NAMALWA (cell line): ENCODE data around the gene LGSN.
"Not testable (repeated sequence)": the region's sequence is repeated elsewhere in the genome, so short reads cannot be mapped to it uniquely, and the experiment has no call there.

ENCODE experiments used
- DNase-seq: peaks from one replicate; pipeline ENCODE4 v3.0.0-alpha.2; 2015; ENCODE audit warnings: low spot score

Gene LGSN

GRCh38 chr6:63305277-63305676 is 14.5 kb downstream of the LGSN start:
- no peak for DNase-seq

GRCh38 chr6:63303476-63303875 is 16.3 kb downstream of the LGSN start:
- DNase-seq = no peak

DNA sequence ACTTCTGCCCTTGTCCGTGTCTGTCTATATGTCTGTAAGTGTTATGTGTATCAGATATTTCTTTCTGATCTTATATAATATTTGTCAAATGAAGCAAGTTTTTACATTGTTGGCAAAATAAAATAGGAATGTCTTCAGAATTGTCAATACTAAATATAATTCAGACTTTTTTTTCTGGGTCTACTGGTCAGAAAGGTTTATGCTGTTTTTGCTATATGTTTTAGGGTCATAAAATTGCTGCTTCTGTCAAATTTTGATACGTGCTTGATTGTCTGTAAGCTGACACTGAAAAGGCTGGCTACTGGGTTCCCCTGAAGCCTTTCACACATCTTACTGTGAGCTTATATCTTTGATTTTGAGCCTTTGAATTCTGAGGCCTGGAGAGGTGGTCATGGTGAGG is 20.1 kb downstream of the LGSN start:
- no peak for DNase-seq

DNA sequence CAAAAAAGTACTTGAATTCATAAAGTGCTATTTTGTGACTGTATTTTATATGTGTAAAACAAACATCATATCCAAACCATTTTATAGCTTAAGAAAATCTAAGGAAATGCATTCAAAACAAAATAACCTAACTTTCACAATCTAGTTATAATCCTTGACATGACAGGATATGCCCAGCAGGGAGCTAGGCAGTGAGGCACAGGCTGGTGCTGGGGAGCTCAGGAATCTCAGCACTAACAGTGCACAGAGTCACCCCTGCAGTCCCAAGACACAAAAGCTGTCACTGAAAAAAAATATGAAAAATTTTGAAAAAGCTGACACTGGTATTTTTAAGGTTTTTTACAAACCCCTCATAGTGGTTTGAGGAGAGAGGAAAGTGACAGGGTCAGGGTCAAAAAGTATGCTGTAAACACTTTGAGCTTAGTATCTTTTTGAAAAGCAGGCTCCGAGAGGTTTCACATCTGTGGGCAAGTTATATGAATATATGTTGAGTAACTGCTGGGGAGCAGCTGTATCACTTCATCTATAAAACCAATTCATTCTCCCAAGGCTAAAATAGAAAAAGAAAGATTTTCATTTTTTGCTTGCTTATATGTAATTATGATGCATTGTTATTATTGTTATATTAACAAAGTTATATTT is 24.1 kb downstream of the LGSN start:
- DNase-seq = no peak

DNA sequence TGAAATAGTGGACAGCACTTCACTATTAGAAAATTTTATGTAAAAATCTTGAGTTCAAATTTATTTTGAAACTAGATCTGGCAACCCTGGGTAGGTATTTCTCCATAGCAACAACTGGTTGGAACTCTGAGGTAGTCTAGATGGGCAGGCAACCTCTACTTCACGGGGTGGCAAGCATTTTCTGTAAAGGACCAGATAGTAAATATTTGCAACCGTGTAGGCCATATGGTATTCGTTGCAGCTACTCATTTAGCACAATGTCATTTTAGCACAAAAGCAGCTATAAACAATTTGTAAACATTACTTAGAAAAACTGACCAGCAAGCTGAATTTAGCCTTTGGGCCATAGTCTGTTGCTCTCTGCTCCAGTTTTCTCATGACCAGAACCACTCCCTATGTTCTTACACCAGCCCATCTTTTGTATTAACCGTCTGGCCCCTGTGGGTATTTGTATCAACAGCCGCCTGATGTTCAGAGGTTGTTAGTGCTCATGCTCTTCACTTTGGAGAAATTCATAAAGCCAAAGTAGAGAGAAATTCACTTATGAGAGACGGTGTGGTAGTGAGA is 29.2 kb downstream of the LGSN start:
- DNase-seq = no peak

GRCh38 chr6:63289269-63289872 is 30.4 kb downstream of the LGSN start:
- DNase-seq = no peak

DNA sequence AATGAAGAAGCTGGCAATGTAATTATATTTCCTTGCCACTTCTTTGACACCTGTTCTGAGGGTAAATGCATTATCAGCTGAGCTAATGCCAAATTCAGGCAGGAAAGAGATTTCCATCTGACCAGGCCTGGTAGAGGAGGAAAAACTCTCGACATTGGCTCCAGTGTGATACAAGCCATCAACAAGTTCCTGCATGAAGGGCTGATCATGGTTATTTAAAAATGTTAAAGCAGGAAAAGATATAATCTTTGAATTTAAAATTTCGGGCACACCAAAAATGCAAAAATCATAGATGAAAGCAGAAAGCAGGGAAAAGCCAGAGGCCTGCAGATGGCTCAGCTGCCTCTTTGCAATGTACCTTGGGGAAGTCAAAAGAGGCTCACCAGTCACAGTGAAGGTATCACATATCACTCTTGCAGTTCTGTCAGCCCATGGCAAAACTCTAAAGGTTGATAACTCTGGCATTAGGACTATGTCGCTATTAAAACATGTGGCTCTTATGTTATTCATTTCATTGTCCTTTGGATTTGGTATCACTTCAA is 39.1 kb downstream of the LGSN start:
- DNase-seq = no peak

DNA sequence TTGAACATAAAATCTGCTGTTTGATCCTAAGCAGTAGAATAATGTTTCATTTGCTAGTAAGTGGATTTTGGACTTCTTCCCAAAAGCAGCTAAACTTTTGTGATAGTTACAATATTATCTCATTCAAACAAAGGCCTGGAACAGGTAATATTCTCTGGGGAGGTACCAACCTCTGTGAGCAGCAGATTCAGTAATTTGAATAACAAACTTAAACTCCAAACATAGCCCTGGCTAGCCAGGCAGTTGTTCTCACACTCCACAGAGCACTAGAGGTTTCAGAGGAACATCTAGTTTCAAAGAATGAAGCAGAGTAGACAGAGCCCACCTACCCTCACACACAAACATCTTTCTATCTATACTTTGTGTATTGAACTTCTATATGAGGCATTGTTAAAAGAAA is 40.9 kb downstream of the LGSN start:
- no peak for DNase-seq

DNA sequence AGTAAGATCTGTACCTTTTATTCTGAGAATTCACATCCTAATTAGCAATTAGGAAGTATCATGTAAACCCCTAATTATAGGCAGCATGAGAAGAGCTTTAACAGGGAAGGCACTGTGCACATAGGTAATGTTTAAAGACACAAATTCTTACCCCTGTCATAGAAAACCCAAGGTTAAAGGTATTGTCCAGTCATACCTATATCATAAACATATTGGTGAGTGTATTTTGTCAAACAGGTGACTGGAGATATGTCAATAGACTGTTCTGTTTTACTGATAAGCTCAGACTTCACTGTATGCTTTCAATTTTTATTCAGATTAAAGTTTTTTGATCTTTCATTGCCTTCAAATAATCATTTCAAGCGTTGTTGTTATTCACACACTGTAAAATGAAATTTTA is 43.8 kb downstream of the LGSN start:
- no peak for DNase-seq

GRCh38 chr6:63274795-63275430 is 44.9 kb downstream of the LGSN start:
- DNase-seq = not testable (repeated sequence)

- peak; percentile 52 for DNase-seq
Measured at GRCh38 chr6:63272397-63272796, 47.4 kb downstream of the LGSN start.

DNA sequence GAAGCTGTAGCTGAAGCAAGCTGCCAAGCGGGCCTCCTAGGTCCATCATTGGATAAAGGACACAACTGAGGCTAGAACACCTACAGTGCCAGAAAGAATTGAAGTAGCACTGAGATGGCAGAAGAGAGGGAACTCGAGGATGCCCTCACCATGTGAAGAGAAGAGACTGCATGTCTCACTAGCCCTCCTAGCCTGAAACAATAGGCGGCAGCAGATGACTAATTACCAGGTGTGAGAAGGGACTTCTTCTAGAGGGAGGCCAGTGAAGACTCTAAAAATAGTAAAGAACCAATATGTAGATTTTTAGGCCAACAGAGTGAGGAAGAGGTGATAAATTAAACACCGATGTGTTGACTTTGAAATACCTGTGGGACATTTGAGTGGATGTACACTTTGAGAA is 50.3 kb downstream of the LGSN start:
- DNase-seq = no peak

GRCh38 chr6:63268574-63268973 is 51.2 kb downstream of the LGSN start:
- DNase-seq = no peak

DNA sequence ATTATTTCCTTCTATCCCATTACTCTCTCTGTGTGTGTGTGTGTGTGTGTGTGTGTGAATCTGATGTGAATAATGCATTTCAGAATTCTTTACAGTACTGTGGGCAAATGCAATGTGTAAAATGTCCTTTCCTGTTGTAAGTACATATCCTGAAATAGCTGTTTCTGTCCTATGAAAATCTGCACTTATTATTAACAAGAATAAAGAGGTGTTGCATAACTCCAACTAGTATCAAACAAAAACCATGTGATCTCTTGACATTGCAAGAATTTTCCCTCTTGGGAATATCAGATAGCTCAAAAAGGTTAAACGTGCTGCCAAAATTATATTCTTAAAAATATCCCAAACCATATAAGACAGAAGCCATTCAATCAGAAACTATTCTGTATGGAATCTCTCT is 52.0 kb downstream of the LGSN start:
- DNase-seq = no peak

DNA sequence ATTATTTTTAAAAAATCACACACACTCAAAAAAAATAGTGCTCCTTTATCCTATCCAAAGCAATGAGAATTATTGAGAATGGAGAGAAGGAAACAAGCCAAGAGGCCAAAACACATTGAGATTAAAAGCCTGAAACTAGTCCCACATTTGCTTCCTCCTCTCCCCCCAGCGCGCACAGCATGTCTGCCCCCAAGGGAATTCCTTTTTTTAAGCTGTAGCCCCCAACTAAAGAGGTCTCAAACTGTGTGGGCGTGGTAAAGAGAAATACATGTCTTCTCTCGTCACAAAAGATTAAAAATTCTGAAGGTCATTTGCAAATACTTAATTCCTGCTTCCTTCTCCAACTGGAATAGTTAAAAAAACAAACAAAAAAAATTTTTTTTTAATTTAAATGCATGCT is 52.7 kb downstream of the LGSN start:
- no peak for DNase-seq

DNA sequence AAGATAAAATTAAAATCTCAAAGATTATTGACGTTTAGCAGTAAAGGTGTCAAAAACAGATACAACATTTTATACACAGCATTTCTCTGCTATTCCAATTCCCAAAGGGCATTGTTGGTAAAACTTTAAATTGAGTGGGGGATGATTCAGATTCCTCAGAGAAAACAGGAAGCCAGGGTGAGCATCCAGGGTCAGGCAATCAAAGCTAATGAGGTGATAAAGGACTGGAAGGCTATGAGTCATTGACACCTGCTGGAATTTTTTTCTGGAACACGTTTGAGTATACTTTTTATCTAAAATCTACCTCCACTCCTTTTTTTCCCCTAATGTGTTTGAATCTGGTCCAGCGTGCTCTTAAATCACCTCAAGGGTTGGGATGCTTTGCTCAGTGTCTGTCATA is 56.3 kb downstream of the LGSN start:
- no peak for DNase-seq

- DNase-seq = no peak
Measured at GRCh38 chr6:63261820-63262219, 58.0 kb downstream of the LGSN start.

DNA sequence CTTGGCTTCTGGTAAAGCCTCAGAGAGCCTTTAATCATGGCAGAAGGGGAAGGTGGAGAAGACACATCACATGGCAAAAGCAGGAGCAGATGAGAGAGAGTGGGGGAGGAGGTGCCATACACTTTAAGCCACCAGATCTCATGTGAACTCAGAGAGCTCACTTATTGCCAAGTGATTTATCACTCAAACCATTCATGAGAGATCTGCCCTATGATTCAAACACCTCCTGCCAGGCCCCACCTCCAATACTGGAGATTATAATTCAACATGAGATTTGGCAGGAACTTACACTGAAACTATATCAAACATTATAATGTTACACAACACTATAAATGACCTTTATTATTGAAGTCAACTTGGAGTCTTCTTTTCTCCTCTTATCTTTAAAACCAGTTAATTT is 60.6 kb downstream of the LGSN start:
- DNase-seq = no peak

GRCh38 chr6:63249875-63250482 is 69.8 kb downstream of the LGSN start:
- DNase-seq = no peak

DNA sequence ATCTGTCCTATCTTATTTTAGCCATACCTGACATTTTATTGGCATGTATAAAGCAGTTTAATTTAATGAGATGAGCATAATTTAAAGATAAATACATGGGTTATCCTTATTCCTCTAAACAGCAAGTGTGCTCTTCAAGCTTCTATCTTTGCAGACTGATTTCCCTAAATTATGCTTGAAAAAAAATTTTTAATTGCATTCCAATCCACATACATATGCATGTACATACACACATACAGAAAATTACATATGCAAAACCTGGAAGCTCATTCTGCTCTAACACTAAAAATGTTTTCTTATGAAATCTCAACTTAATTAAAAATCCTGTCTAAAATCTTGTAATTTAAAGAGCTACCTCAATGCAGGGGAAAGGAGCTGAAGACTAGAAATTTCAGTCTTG is 73.2 kb downstream of the LGSN start:
- no peak for DNase-seq

DNA sequence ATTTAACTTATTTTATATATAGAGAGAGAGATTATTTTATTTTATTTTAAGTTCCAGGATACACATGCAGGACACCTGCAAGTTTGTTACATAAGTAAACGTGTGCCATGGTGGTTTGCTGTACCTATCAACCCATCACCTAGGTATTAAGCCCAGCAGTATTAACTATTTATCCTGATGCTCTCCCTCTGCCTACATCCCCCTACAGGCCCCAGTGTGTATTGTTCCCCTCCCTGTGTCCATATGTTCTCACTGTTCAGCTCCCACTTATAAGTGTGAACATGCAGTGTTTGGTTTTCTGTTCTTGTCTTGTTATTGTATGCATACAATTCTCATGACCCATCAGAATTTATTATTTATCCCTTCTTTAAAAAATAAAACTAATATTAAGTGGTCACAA is 73.9 kb downstream of the LGSN start:
- DNase-seq = peak; percentile 40

GRCh38 chr6:63245420-63245819 is 74.4 kb downstream of the LGSN start:
- no peak for DNase-seq

DNA sequence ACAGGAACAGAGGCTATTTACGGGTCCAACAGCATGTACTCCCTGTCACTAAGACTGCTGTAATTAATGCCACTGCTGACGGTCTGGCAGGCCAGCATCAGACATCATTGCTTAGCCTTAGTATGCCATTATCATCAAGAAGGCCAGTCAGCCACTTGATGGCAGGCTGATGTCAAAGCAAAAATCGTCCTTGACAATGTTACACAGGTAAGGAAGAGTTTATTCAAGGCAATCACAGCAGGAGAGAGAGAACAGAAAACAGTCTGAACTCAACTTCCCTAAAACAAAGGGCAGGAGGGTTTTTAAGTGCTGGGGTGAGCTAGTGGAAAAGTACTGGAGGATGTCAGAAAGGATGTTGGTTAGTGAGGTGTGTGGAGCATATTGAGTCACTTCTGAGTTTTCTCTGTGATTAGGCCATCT is 83.4 kb downstream of the LGSN start:
- DNase-seq = peak; percentile 16
